Erythroblast (primary cell): ENCODE measurements around the gene TWSG1.
"Not testable (repeated sequence)": the region's sequence is repeated elsewhere in the genome, so short reads cannot be mapped to it uniquely, and the experiment has no call there.

Source experiments
- DNase-seq, 2 experiments: peaks; one replicate each; lab custom pipeline; 2025; lab: John Stamatoyannopoulos, UW
- GATA1 ChIP-seq: IDR thresholded peaks from 2 replicates; pipeline ENCODE4 v1.6.1; 2011; ENCODE audit warnings: low read depth, mild to moderate bottlenecking, control low read depth, low read length, moderate library complexity
- POLR2A ChIP-seq: IDR thresholded peaks from 2 replicates; pipeline ENCODE4 v1.6.1; 2011; ENCODE audit warnings: mild to moderate bottlenecking, low read length

The TWSG1 gene

GRCh38 chr18:9431296-9431695, 96.7 kb downstream of the TWSG1 start:
- DNase-seq: no peak
- no peak for TF ChIP-seq POLR2A
- no peak for TF ChIP-seq GATA1

DNA sequence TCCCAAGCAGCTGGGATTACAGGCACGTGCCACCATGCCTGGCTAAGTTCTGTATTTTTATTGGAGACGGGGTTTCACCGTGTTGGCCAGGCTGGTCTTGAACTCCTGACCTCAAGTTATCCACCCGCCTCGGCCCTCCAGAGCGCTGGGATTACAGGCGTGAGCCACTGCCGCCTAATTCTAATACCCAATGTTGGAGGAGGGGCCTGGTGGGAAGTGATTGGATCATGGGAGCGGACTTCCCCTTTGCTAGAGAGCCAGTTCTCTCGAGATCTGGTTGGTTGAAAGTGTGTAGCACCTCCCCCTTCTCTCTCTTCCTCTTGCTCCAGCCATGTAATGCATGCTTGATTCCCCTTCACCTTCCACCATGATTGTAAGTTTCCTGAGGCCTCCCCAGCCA, 98.5 kb downstream of the TWSG1 start:
- DNase-seq: not testable (repeated sequence)

- TF ChIP-seq GATA1 (no peak), POLR2A (no peak)
Observed at GRCh38 chr18:9433671-9434121, 99.1 kb downstream of the TWSG1 start.

DNA sequence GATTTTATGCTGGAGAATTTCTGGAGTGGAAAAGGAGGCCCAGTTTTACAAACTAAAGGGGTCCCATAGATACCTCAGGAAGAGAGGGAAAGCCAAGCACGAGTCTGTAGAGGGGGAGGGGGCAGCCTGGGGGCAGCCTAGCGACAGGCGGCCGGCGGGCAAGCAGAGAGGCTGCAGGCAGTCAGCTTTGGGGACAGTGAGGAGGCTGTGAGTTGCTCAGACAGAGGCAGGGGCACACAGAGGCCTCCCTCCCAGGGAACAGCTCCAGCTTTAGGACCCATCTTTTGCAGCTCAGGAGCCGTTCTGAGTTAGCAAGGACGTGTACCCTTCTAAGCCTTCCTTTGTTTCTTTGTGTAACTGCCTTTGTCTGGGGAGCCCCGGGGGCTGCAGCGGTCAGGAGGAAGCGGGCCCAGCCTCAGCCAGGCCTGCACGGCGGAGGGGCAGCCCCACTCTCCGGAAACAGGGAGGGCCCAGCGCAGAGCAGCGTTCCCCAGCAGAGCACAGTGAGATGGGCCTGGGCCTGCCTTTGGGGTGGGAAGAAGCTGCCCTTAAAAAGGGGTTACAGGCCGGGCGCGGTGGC, 99.6 kb downstream of the TWSG1 start:
- no peak for DNase-seq
- TF ChIP-seq POLR2A: no peak
- TF ChIP-seq GATA1: no peak

More at GRCh38 chr18:9433671-9434121, 99.1 kb downstream of the TWSG1 start:
- DNase-seq: no peak

DNA sequence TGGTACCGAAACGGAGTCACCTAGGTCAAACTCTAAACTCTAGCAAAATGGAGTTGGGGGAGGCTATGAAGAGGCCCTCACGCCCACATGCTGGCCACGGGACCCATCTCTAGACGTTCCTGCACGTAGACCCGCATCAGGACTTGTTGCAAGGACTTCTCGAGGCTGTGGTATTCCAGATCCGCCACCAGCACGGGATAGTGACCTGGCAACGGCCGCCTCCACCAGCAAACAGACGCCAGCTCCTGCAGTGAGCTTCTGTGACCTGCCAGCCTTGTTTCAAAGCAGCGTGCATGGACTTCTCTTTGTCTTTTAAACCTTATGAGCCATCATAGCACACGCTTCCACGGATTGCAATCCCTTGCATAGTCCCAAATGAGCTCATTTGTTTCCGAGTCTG, 100.5 kb downstream of the TWSG1 start:
- TF ChIP-seq POLR2A: no peak
- DNase-seq: no peak

- TF ChIP-seq POLR2A (no peak), GATA1 (no peak)
- DNase-seq: no peak
Observed at GRCh38 chr18:9436206-9436929, 101.8 kb downstream of the TWSG1 start.

- TF ChIP-seq POLR2A (no peak), GATA1 (no peak)
- DNase-seq: no peak
Observed at GRCh38 chr18:9437021-9437437, 102.5 kb downstream of the TWSG1 start.

GRCh38 chr18:9437672-9438071, 103.1 kb downstream of the TWSG1 start:
- no peak for TF ChIP-seq POLR2A
- TF ChIP-seq GATA1: no peak
- DNase-seq: no peak

DNA sequence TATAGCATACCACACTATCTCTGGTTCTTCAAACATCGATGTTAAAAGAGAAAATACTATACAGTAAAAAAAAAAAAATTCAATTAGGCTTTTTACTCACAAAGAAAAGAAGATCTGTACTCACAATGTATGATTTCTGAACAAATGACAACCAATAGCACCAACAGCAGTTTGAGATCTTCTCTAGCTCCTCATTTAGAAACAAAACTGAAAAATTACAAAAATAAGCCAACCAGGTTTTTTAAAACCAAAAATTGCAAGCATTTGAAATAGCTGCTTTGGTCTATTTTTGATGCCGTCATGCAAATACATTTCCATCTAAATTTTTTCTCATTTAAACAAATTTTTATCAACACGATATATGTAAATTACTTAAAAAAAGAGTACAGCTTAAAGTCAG, 106.5 kb downstream of the TWSG1 start:
- no peak for DNase-seq
- TF ChIP-seq POLR2A: no peak
- no peak for TF ChIP-seq GATA1

GRCh38 chr18:9444549-9444948, 110.0 kb downstream of the TWSG1 start:
- no peak for TF ChIP-seq POLR2A
- no peak for TF ChIP-seq GATA1

DNA sequence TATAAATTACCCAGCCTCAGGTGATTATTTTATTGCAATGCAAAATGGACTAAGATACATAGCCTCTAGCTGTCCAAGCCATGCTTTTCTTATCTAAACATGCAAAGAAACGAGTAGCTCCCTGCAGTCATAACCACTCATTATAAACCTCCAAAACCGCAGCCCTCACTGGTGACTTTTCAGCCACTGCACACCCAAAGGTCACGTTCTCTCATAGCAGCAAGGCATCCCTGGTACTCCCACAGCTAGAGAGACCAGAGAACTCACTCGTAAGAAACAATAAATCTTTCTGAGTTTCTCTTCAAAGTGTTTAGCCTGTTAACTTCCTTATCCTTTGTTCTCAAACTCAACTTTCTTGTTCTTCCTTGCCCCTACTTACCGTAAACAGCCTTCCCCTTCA, 112.3 kb downstream of the TWSG1 start:
- TF ChIP-seq POLR2A: no peak
- TF ChIP-seq GATA1: no peak
- no peak for DNase-seq

More at GRCh38 chr18:9444549-9444948, 110.0 kb downstream of the TWSG1 start:
- no peak for DNase-seq

- TF ChIP-seq GATA1 (no peak), POLR2A (no peak)
- DNase-seq: no peak
Observed at GRCh38 chr18:9447334-9447733, 112.8 kb downstream of the TWSG1 start.

- no peak for DNase-seq
- TF ChIP-seq POLR2A: no peak
- no peak for TF ChIP-seq GATA1
Observed at GRCh38 chr18:9449600-9450414, 115.2 kb downstream of the TWSG1 start.

- not testable (repeated sequence) for DNase-seq
Observed at GRCh38 chr18:9450920-9451319, 116.3 kb downstream of the TWSG1 start.
